Mucosa of descending colon (tissue), 3 donors: ENCODE results near the gene PLCH2. TPM values are rescaled to one million over a fixed set of nuclear protein-coding genes. Genes with fewer than 3 reads are reported as not detected.

Experiments used
- ATAC-seq: fragments of 200-7000 bp; cut with Tn5 transposase; one replicate; pipeline ENCODE4 v1.9.1; 2020; ENCODE audit warnings: mild to moderate bottlenecking, moderate library complexity
- DNase-seq, 3 donors: peaks; one replicate each; pipeline ENCODE4 v3.0.0-alpha.2; 2020
- H3K36me3 ChIP-seq: fragments of 200-600 bp; one replicate; pipeline ENCODE4 v1.8.0; 2021; ENCODE audit warnings: low read depth, mild to moderate bottlenecking
- H3K4me1 ChIP-seq: fragments of 200-600 bp; one replicate; pipeline ENCODE4 v1.8.0; 2021; ENCODE audit warnings: low read depth, mild to moderate bottlenecking
- H3K4me3 ChIP-seq: fragments of 200-600 bp; one replicate; pipeline ENCODE4 v1.8.0; 2021; ENCODE audit warnings: mild to moderate bottlenecking
- H3K9me3 ChIP-seq: fragments of 200-600 bp; one replicate; pipeline ENCODE4 v1.8.0; 2021; ENCODE audit warnings: mild to moderate bottlenecking
- CTCF ChIP-seq: fragments of 200-600 bp; IDR thresholded peaks from one replicate; pipeline ENCODE4 v1.8.0; 2022; ENCODE audit warnings: antibody characterized with exemption, mild to moderate bottlenecking
- intact Hi-C, 2 donors: fragments of 100-400 bp; cut with DNase I in 1 of 2; cut with micrococcal nuclease in 1 of 2; formaldehyde crosslinking; loops; one replicate each; pipeline versions ENCODE4 v1.11.0 to v1.11.1; 2022; cut with DNase I, micrococcal nuclease
- total RNA-seq, 3 donors: library from RNA; stranded (reverse); fragmentation: NEBNext Ultra II Directional in 2 of 3; extraction: Animal tissue kit (Norgen Biotek cat#: 25700) in 2 of 3; gene quantifications; one replicate each; pipeline versions ENCODE4 v1.2.1 to v1.2.4, GENCODE V29; 2021 to 2023
- donor health status: DM: no; HTN: no; CAD: no; lungs with moderate emphysema.
- donor health status: DM: no; HTN: no; CAD: no.
- donor health status: DM: no; HTN: yes; CAD: no.

PLCH2 gene
- total RNA-seq, 3 donors from 2014 or later, result 1.2 to 6.8 (median 1.9) TPM

GRCh38 chr1:2507744-2508155 lies 31.7 kb downstream of the PLCH2 start:
- Histone ChIP-seq H3K4me1 (no peaks in the 10 kb centered on the region), H3K4me3 (no peak overlapping the region), H3K9me3 (no peaks in the 10 kb centered on the region), H3K36me3 (peaks cover 5% of the 10 kb centered on the region)
- ATAC-seq (no peak), DNase-seq (no peak)
- no peak for TF ChIP-seq CTCF
- intact Hi-C loops, result no loop called here

- DNase-seq (no peak), ATAC-seq (no peak)
- H3K4me1 ChIP-seq, result no peaks in the 10 kb centered on the region
- TF ChIP-seq CTCF, result no peak
- H3K4me3 ChIP-seq, result no peak overlapping the region
- H3K9me3 ChIP-seq, result no peaks in the 10 kb centered on the region
- intact Hi-C loops, result no loop called here
- H3K36me3 ChIP-seq, result peaks cover 5% of the 10 kb centered on the region
Observed at GRCh38 chr1:2508180-2508579, 32.1 kb downstream of the PLCH2 start.

GRCh38 chr1:2508751-2509150 lies 32.7 kb downstream of the PLCH2 start:
- ATAC-seq (no peak), DNase-seq (no peak)
- Histone ChIP-seq H3K9me3 (no peaks in the 10 kb centered on the region), H3K4me3 (no peak overlapping the region), H3K36me3 (peaks cover 5% of the 10 kb centered on the region), H3K4me1 (no peaks in the 10 kb centered on the region)
- intact Hi-C loops, result no loop called here
- TF ChIP-seq CTCF, result no peak

- Histone ChIP-seq H3K36me3 (peaks cover 5% of the 10 kb centered on the region), H3K4me3 (no peak overlapping the region), H3K9me3 (no peaks in the 10 kb centered on the region), H3K4me1 (no peaks in the 10 kb centered on the region)
- DNase-seq, result no peak
- TF ChIP-seq CTCF, result no peak
- intact Hi-C loops, result no loop called here
- ATAC-seq, result no peak
Observed at GRCh38 chr1:2509589-2509988, 33.5 kb downstream of the PLCH2 start.

GRCh38 chr1:2510366-2511155 lies 34.5 kb downstream of the PLCH2 start:
- ATAC-seq (no peak), DNase-seq (no peak)
- Histone ChIP-seq H3K4me3 (no peak overlapping the region), H3K36me3 (peaks cover 5% of the 10 kb centered on the region), H3K4me1 (no peaks in the 10 kb centered on the region), H3K9me3 (no peaks in the 10 kb centered on the region)
- intact Hi-C loops, result no loop called here
- no peak for TF ChIP-seq CTCF
